Neuronal stem cell (in vitro differentiated cells): ENCODE data around the gene CAPZA3.

ENCODE experiments used
- DNase-seq: peaks from one replicate; pipeline ENCODE4 v3.0.0-alpha.2; 2013; ENCODE audit warnings: low spot score
- H2AFZ ChIP-seq: one replicate; pipeline ENCODE4 v1.6.1; 2013; ENCODE audit warnings: mild to moderate bottlenecking, low read length, inconsistent platforms
- H2AK5ac ChIP-seq: 2 replicates; pipeline ENCODE4 v1.6.1; 2013; ENCODE audit warnings: low read depth, mild to moderate bottlenecking, inconsistent platforms, low read length, moderate library complexity, mixed read lengths
- H2BK120ac ChIP-seq: 2 replicates; pipeline ENCODE4 v1.6.1; 2013; ENCODE audit warnings: low read depth, mild to moderate bottlenecking, inconsistent platforms, low read length, moderate library complexity, mixed read lengths
- H2BK12ac ChIP-seq: one replicate; pipeline ENCODE4 v1.6.1; 2013; ENCODE audit warnings: low read length, inconsistent platforms
- H2BK15ac ChIP-seq: 2 replicates; pipeline ENCODE4 v1.6.1; 2013; ENCODE audit warnings: mild to moderate bottlenecking, low read length, inconsistent platforms, mixed read lengths
- H2BK5ac ChIP-seq: one replicate; pipeline ENCODE4 v1.6.1; 2013; ENCODE audit warnings: inconsistent platforms, mild to moderate bottlenecking, low read length, moderate library complexity
- H3K14ac ChIP-seq: one replicate; pipeline ENCODE4 v1.6.1; 2013; ENCODE audit warnings: low read length, inconsistent platforms
- H3K18ac ChIP-seq: 2 replicates; pipeline ENCODE4 v1.6.1; 2013; ENCODE audit warnings: low read length, inconsistent platforms
- H3K23ac ChIP-seq: 2 replicates; pipeline ENCODE4 v1.6.1; 2013; ENCODE audit warnings: low read depth, mild to moderate bottlenecking, mixed read lengths, low read length, inconsistent platforms; ENCODE audit not compliant: poor library complexity
- H3K27ac ChIP-seq: replicated peaks from 3 replicates; pipeline ENCODE4 v1.5.1; 2013; ENCODE audit warnings: low read length, inconsistent platforms
- H3K27me3 ChIP-seq, 3 experiments: 2 replicates each; pipeline ENCODE4 v1.6.1; 2013; ENCODE audit warnings: low read length in 3 of 3, mild to moderate bottlenecking in 2 of 3, inconsistent platforms in 1 of 3, low read depth in 1 of 3, mixed read lengths in 1 of 3, moderate library complexity in 1 of 3; ENCODE audit not compliant: control insufficient read depth in 3 of 3, insufficient read depth in 3 of 3
- H3K36me3 ChIP-seq, 2 donors: replicated peaks in 1 of 2; 2 replicates each; pipeline ENCODE4 v1.6.1; 2013; ENCODE audit warnings: low read length in 2 of 2; ENCODE audit not compliant: control insufficient read depth in 2 of 2, insufficient read depth in 2 of 2
- H3K4ac ChIP-seq: 2 replicates; pipeline ENCODE4 v1.6.1; 2013; ENCODE audit warnings: inconsistent platforms, mild to moderate bottlenecking, low read length, moderate library complexity
- H3K4me1 ChIP-seq, 2 donors: 1 replicate in 1 of 2; 2 replicates in 1 of 2; pipeline ENCODE4 v1.6.1; 2013; ENCODE audit warnings: low read length in 2 of 2, low read depth in 1 of 2; ENCODE audit not compliant: control insufficient read depth in 2 of 2, insufficient read depth in 1 of 2
- H3K4me2 ChIP-seq: one replicate; pipeline ENCODE4 v1.6.1; 2013; ENCODE audit warnings: mild to moderate bottlenecking, low read length, inconsistent platforms; ENCODE audit not compliant: insufficient read depth, poor library complexity, severe bottlenecking
- H3K4me3 ChIP-seq, 2 donors: 2 replicates each; pipeline ENCODE4 v1.5.1; 2013; ENCODE audit warnings: low read length in 2 of 2, mild to moderate bottlenecking in 2 of 2, inconsistent platforms in 1 of 2, moderate library complexity in 1 of 2
- H3K79me1 ChIP-seq: one replicate; pipeline ENCODE4 v1.6.1; 2013; ENCODE audit warnings: low read depth, mild to moderate bottlenecking, inconsistent platforms, low read length, moderate library complexity
- H3K9ac ChIP-seq: one replicate; pipeline ENCODE4 v1.6.1; 2013; ENCODE audit warnings: mild to moderate bottlenecking, low read depth, low read length, inconsistent platforms; ENCODE audit not compliant: poor library complexity
- H3K9me3 ChIP-seq, 2 donors: replicated peaks in 1 of 2; 2 replicates each; pipeline versions ENCODE3 to v1.6.1; 2013; ENCODE audit warnings: low read length in 2 of 2, mild to moderate bottlenecking in 2 of 2, inconsistent platforms in 1 of 2, low read depth in 1 of 2, mixed read lengths in 1 of 2, moderate library complexity in 1 of 2; ENCODE audit not compliant: control insufficient read depth in 2 of 2, insufficient read depth in 1 of 2
- H4K8ac ChIP-seq: one replicate; pipeline ENCODE4 v1.6.1; 2013; ENCODE audit warnings: low read depth, mild to moderate bottlenecking, inconsistent platforms, low read length, moderate library complexity
- H4K91ac ChIP-seq: one replicate; pipeline ENCODE4 v1.6.1; 2013; ENCODE audit warnings: low read length, low read depth, mild to moderate bottlenecking, inconsistent platforms; ENCODE audit not compliant: poor library complexity
- WGBS, 2 donors: extraction: QIAGEN DNeasy Blood & Tissue Kit; methylation state at CpG; one replicate each; pipeline ENCODE4 v1.1.7; 2013; ENCODE audit warnings: missing lambda C conversion rate in 2 of 2, mixed read lengths in 1 of 2; ENCODE audit not compliant: insufficient read length in 2 of 2, insufficient replicate concordance in 1 of 2; ENCODE audit errors: extremely low coverage in 2 of 2; 5-methylcytosine and 5-hydroxymethylcytosine counted together

Gene CAPZA3

GRCh38 chr12:18706798-18707197 is 31.1 kb upstream of the CAPZA3 start:
- H3K4ac ChIP-seq, result no peak overlapping the region
- no peak overlapping the region for H2BK15ac ChIP-seq
- no peak overlapping the region for H3K18ac ChIP-seq
- no peak for DNase-seq
- peaks cover 3 to 9% of the 10 kb centered on the region in 2 donors for H3K9me3 ChIP-seq
- H2BK12ac ChIP-seq, result no peak overlapping the region
- H2AK5ac ChIP-seq, result no peak overlapping the region
- no peak overlapping the region for H4K91ac ChIP-seq
- H3K4me3 ChIP-seq, result no peak overlapping the region
- WGBS, 2 donors, result no CpG with 5 or more reads among the region's 1 CpG
- peaks cover 0 to 4% of the 10 kb centered on the region in 2 donors for H3K4me1 ChIP-seq
- H2AFZ ChIP-seq, result no peak overlapping the region
- H3K4me2 ChIP-seq, result no peak overlapping the region
- H3K36me3 ChIP-seq, result peaks cover 0 to 2% of the 10 kb centered on the region in 2 donors
- no peak overlapping the region for H3K14ac ChIP-seq
- no peak overlapping the region for H3K27ac ChIP-seq
- H3K27me3 ChIP-seq, result peaks cover 0 to 2% (median 0%) of the 10 kb centered on the region in 3 experiments
- H4K8ac ChIP-seq, result no peak overlapping the region
- no peak overlapping the region for H3K23ac ChIP-seq
- no peaks in the 10 kb centered on the region for H3K79me1 ChIP-seq
- no peak overlapping the region for H3K9ac ChIP-seq
- H2BK120ac ChIP-seq, result no peak overlapping the region
- no peak overlapping the region for H2BK5ac ChIP-seq

DNA sequence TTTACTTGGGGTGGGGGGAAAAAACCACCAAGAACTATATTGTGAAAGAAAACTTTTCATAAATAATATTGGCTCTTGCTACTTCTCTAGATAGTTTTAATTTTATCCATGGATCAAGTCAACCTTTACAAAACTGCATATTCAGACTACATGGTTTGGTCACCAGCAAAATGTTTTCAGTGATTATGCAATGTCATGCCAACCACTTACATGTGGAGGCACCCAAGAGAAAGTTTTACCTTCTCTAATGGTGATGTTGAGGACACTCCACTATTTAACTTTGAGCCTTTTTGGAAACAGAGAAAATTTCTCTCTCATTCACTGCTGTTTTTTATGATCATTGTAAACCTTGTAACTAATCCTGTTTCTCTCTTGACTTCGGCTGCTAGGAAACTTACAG is 21.7 kb upstream of the CAPZA3 start:
- H2BK5ac ChIP-seq, result no peak overlapping the region
- DNase-seq, result no peak
- no peaks in the 10 kb centered on the region for H3K9me3 ChIP-seq
- no peak overlapping the region for H2BK120ac ChIP-seq
- H3K36me3 ChIP-seq, result peaks cover 0 to 1% of the 10 kb centered on the region in 2 donors
- H3K27ac ChIP-seq, result no peak overlapping the region
- no peak overlapping the region for H2AFZ ChIP-seq
- H3K23ac ChIP-seq, result no peak overlapping the region
- H3K4me1 ChIP-seq, result no peaks in the 10 kb centered on the region
- H4K91ac ChIP-seq, result no peak overlapping the region
- H3K79me1 ChIP-seq, result no peaks in the 10 kb centered on the region
- H3K4ac ChIP-seq, result no peak overlapping the region
- no peak overlapping the region for H4K8ac ChIP-seq
- no CpG with 5 or more reads among the region's 1 CpG for WGBS, 2 donors
- H3K9ac ChIP-seq, result no peak overlapping the region
- no peak overlapping the region for H2AK5ac ChIP-seq
- H2BK12ac ChIP-seq, result no peak overlapping the region
- H3K27me3 ChIP-seq, result no peaks in the 10 kb centered on the region
- no peak overlapping the region for H3K4me3 ChIP-seq
- no peak overlapping the region for H3K14ac ChIP-seq
- H3K18ac ChIP-seq, result no peak overlapping the region
- no peak overlapping the region for H2BK15ac ChIP-seq
- H3K4me2 ChIP-seq, result no peak overlapping the region

- Histone ChIP-seq H3K79me1 (no peaks in the 10 kb centered on the region), H3K14ac (no peak overlapping the region), H3K36me3 (peaks cover 0 to 1% of the 10 kb centered on the region in 2 donors), H3K27me3 (no peaks in the 10 kb centered on the region), H3K9me3 (no peaks in the 10 kb centered on the region), H2BK15ac (no peak overlapping the region), H2AK5ac (no peak overlapping the region), H2AFZ (no peak overlapping the region), H2BK120ac (no peak overlapping the region), H4K91ac (no peak overlapping the region), H3K4ac (no peak overlapping the region), H3K27ac (no peak overlapping the region), H3K23ac (no peak overlapping the region), H3K4me1 (no peaks in the 10 kb centered on the region), H3K4me2 (no peak overlapping the region), H2BK5ac (no peak overlapping the region), H3K18ac (no peak overlapping the region), H3K9ac (no peak overlapping the region), H4K8ac (no peak overlapping the region), H2BK12ac (no peak overlapping the region), H3K4me3 (no peak overlapping the region)
- DNase-seq, result no peak
Measured at GRCh38 chr12:18718462-18718861, 19.5 kb upstream of the CAPZA3 start.

GRCh38 chr12:18719922-18720510 is 17.9 kb upstream of the CAPZA3 start:
- no peak overlapping the region for H2BK5ac ChIP-seq
- H3K27ac ChIP-seq, result no peak overlapping the region
- no peaks in the 10 kb centered on the region for H3K4me1 ChIP-seq
- no peak overlapping the region for H3K9ac ChIP-seq
- H2BK120ac ChIP-seq, result no peak overlapping the region
- H4K91ac ChIP-seq, result no peak overlapping the region
- H3K4ac ChIP-seq, result no peak overlapping the region
- H2AFZ ChIP-seq, result no peak overlapping the region
- no peaks in the 10 kb centered on the region for H3K79me1 ChIP-seq
- peaks cover 0 to 1% of the 10 kb centered on the region in 2 donors for H3K36me3 ChIP-seq
- H3K9me3 ChIP-seq, result no peaks in the 10 kb centered on the region
- no peak overlapping the region for H2BK15ac ChIP-seq
- no peak overlapping the region for H3K4me3 ChIP-seq
- no peak overlapping the region for H3K4me2 ChIP-seq
- H3K14ac ChIP-seq, result no peak overlapping the region
- no CpG with 5 or more reads among the region's 3 CpGs for WGBS, 2 donors
- no peak for DNase-seq
- no peak overlapping the region for H3K23ac ChIP-seq
- no peaks in the 10 kb centered on the region for H3K27me3 ChIP-seq
- H3K18ac ChIP-seq, result no peak overlapping the region
- H2BK12ac ChIP-seq, result no peak overlapping the region
- H4K8ac ChIP-seq, result no peak overlapping the region
- no peak overlapping the region for H2AK5ac ChIP-seq
